DLD1 (cell line): ENCODE data around the gene KIAA1217.

Experiments used
- in situ Hi-C: cut with HindIII; loops from 2 replicates; pipeline ENCODE4 v1.10.0; 2017; ENCODE audit warnings: low sequenced_read_pairs

The KIAA1217 gene

GRCh38 chr10:24242562-24242961, 33.6 kb downstream of the KIAA1217 start:
- in situ Hi-C loops, result no loop called here

- in situ Hi-C loops, result no loop called here
These were observed 37.4 kb downstream of the KIAA1217 start for GRCh38 chr10:24246365-24246764.

- in situ Hi-C loops, result no loop called here
These were observed 38.9 kb downstream of the KIAA1217 start for GRCh38 chr10:24247841-24248240.

GRCh38 chr10:24249829-24250415, 41.0 kb downstream of the KIAA1217 start:
- in situ Hi-C loops, result no loop called here

- in situ Hi-C loops, result no loop called here
These were observed 42.6 kb downstream of the KIAA1217 start for GRCh38 chr10:24251547-24251946.

- in situ Hi-C loops, result no loop called here
These were observed 45.2 kb downstream of the KIAA1217 start for GRCh38 chr10:24254180-24254579.

- in situ Hi-C loops, result no loop called here
These were observed 46.4 kb downstream of the KIAA1217 start for GRCh38 chr10:24255115-24255880.

GRCh38 chr10:24255881-24256311, 47.0 kb downstream of the KIAA1217 start:
- in situ Hi-C loops, result no loop called here

GRCh38 chr10:24256619-24257107, 47.7 kb downstream of the KIAA1217 start:
- in situ Hi-C loops, result no loop called here

- in situ Hi-C loops, result no loop called here
These were observed 48.6 kb downstream of the KIAA1217 start for GRCh38 chr10:24257588-24257987.

- in situ Hi-C loops, result no loop called here
These were observed 50.6 kb downstream of the KIAA1217 start for GRCh38 chr10:24259365-24260130.

- in situ Hi-C loops, result no loop called here
These were observed 52.7 kb downstream of the KIAA1217 start for GRCh38 chr10:24261627-24262026.

GRCh38 chr10:24262929-24263590, 54.1 kb downstream of the KIAA1217 start:
- in situ Hi-C loops, result no loop called here

GRCh38 chr10:24269476-24269875, 60.5 kb downstream of the KIAA1217 start:
- in situ Hi-C loops, result no loop called here

- in situ Hi-C loops, result no loop called here
These were observed 63.4 kb downstream of the KIAA1217 start for GRCh38 chr10:24272374-24272773.

GRCh38 chr10:24277277-24277676, 68.3 kb downstream of the KIAA1217 start:
- in situ Hi-C loops, result no loop called here

GRCh38 chr10:24277771-24278170, 68.8 kb downstream of the KIAA1217 start:
- in situ Hi-C loops, result no loop called here

- in situ Hi-C loops, result no loop called here
These were observed 69.4 kb downstream of the KIAA1217 start for GRCh38 chr10:24278176-24278889.

GRCh38 chr10:24279166-24279565, 70.2 kb downstream of the KIAA1217 start:
- in situ Hi-C loops, result no loop called here

- in situ Hi-C loops, result no loop called here
These were observed 78.7 kb downstream of the KIAA1217 start for GRCh38 chr10:24287559-24288195.
